Stimulated activated CD8-positive, alpha-beta memory T cell treated with anti-CD3 and anti-CD28 coated beads, Interleukin-7, amount 100 ng/mL, for 1 hour (primary cell): ENCODE results near the gene INSR.

Source experiments
- DNase-seq, 2 donors: peaks; one replicate each; pipeline ENCODE4 v3.0.0-alpha.2; 2020; ENCODE audit warnings: low read depth in 2 of 2

Gene INSR

DNA sequence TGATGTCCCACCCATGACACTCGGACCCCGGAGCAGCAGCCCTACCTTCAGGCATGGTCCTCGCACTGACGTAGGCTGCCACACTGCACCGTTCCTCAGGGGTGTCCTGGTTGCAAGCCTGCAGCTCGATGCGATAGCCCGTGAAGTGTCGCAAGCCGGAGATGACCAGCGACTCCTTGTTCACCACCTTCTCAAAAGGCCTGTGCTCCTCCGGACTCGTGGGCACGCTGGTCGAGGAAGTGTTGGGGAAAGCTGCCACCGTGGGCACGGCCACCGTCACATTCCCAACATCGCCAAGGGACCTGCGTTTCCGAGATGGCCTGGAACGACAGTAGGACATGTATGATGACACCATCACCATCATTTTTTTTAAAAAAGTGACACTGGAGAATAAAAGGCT is 151.4 kb downstream of the INSR start:
- no peak for DNase-seq

DNA sequence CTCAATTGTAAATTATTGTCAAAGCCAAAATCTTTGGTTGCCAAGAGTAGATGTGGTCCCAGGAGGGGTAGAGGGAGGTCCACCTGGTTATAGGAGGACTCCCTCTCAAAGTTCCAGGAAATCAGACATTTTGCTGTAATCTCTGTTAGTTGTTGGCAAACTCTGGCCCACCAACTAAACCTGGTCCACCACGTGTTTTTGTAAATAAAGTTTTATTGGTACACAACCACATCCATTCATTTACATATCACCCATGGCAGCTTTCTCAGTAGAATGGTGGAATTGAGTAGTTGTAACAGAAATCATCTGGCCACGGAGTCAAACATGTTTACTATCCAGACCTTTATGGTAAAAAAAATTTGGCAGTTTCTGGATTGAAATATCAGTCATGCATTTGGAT is 154.1 kb downstream of the INSR start:
- DNase-seq, result no peak

DNA sequence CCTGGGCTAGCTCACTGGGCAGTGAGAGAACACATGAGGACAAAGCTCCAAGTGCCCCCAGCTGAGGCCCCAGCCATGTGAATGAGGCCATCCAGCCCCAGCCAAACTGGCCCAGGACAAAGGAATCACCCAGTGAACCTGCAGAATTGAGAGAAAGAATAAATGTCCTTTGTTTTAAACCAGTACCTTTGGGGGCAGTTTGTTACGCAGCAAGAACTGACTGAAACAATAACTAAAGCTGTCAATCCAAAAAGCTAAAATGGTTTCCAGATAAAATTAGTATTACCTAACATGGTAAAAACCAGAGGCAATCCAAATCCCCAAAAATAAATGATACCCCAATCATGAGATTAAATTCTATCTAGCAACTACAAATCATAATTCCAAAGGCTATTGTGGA is 155.1 kb downstream of the INSR start:
- DNase-seq, result no peak

DNA sequence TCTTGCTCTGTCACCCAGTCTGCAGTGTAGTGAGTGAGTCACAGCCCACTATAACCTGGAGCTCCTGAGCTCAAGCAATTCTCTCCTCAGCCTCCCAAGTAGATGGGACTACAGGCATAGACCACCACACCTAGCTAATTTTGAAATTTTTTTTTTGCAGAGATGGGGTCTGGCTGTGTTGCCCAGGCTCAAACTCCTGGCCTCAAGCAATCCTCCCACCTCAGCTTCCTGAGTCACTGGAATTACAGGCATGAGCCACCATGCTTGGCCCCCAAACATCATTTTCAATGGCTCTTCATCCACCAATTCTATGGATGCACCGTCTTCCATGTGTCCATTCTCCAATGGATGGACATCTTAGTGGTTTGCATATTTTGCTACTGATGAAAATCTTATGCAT is 155.8 kb downstream of the INSR start:
- DNase-seq, result no peak

DNA sequence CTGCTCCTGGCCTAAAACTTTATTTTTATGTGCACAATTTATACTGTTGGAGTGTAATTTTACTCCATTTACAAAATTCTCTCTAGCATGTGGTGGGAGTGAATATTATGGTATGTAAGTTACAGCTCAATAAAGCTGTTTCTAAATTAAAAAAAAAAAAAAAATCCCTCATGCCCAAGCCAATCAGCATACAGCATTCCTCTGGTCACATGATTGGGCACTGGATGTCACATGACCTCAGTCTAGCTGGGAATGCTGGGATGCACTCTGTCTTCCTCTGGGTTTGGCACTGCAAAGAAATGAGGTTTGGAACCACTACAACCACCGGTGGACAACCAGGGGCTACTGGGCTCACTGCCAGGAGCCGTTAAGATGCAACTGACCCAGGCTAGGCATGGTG is 157.1 kb downstream of the INSR start:
- DNase-seq, result no peak

DNA sequence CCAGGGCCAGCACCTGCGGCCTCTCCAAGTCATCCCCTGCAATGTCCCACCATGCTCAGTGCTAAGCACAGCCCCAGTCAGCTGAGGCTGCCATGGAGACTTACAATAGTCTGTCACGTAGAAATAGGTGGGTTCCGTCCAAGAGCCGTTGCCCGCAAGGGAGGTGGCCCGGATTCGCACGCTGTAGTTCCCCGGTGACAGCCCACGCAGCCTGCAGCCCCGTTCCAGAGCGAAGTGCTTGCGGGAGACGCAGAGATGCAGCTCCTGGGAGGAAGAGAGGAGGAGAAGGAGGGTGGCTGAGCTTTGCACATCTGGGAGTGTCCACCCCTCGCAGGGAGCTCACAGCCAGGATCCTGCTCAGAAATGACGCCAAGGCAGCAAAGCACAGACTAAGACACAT is 162.2 kb downstream of the INSR start:
- no peak for DNase-seq

DNA sequence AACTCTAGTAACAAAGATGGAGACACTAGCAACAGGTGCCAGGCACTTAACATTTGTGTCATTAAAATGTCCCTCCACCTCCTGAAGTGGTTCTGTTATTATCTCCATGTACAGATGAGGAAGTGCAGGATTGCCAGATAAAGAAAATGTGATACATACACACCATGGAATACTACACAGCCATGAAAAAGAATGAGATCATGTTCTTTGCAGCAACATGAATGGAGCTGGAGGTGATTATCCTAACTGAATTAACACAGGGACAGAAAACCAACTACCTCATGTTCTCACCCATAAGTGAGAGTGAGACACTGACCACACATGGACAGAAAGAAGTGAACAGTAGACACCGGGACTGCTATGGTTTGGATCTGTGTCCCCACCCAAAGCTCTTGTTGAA is 164.2 kb downstream of the INSR start:
- DNase-seq, result no peak

DNA sequence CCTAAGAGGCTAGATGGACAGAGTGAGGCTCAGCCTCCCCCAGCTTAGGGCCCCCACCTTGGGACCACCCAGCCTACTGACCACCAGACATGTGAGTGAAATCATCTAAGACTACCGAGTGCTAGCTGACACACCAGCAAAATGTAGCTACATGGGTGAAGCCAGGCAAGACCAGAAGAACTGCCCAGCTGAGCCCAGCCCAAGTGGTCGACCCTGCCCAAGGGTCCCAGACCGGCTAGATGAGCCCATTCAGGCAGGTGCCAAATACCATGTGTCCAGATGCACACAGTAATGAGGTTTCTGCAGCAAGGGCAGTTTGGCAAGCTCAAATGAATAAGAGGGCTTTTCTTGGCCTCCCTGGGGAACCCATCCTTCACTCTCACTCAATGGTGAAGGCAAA is 168.1 kb downstream of the INSR start:
- DNase-seq, result no peak

DNA sequence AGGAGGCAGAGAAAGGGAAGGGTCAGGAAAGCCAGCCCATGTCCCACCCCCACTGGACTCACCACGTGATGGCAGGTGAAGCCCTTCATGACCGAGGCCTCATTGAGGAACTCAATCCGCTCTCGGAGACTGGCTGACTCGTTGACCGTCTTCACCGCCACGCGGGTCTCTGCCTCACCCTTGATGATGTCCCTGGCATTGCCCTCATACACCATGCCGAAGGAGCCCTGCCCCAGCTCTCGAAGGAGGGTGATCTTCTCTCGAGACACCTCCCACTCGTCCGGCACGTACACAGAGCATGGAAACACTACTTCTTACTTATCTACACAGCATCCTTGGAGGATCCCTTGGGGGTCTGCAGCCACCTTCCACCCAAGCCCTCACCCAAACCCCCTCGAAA is 169.0 kb downstream of the INSR start:
- DNase-seq, result no peak

DNA sequence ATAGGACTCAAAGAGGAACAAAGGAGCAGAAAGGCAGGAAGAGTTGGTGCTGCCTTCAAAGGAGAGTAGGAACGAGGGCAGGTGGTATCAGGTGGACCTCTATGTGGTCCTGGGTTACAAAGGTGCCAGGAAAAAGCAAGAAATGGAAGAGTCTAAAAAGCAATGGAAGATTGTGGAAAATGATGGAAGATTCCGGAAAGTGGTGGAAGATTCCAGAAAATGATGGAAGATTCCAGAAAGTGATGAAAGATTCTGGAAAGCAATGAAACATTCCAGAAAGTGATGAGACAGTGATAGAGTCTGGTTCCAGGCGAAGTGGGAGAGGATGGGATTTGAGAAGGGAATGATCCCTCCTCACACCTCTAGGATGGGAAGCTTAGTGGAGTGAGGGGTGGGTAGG is 169.4 kb downstream of the INSR start:
- DNase-seq, result no peak

DNA sequence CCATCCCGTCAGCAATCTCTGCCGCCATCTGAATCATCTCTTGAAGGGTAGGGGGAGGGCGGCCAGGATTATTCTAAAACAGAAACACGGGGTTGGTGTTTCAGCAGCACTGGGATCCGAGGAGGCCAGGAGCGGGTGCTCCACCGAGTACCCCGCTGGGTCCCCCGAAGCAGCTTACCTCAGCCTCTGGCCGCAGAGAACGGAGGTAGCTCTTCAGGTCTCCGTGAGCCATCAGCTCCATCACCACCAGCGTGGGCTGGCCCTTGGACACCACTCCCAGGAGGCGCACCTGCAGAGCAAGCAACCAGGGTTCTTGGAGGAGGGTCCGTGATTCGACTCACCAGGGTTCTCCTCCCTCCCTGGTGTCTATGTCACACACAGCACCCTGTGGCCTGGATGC is 171.5 kb downstream of the INSR start:
- DNase-seq, result no peak

DNA sequence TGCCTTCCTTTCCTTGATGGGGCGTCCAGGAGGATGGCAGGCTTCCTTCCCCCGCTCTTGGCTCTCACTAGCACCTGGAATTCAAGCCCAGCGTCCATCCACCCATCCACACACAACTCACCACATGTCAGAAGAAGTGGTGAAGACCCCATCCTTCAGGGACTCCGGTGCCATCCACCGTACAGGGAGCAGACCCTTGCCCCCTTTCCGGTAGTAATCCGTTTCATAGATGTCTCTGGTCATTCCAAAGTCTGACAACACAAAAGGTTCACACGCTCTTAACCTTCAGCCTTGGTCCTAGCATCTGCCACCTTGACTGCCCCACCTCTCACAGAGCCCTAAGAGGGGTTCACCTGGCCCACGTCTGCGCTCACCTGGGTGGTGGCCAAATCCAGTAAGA is 173.7 kb downstream of the INSR start:
- DNase-seq, result no peak

DNA sequence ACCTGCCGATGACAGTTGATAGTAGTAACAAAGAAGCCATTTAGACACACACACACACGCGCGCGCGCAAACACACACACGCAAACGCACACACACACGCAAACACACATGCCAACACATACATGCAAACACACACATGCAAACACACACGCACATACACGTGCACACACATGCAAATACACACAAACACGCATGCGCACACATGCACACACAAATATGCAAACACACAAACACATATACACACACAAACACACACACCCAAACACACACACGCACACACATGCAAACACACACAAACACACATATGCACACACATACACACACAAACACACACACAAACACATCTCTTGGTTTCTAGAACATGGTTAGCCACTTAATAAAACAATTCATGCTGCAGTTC is 174.6 kb downstream of the INSR start:
- DNase-seq, result no peak

DNA sequence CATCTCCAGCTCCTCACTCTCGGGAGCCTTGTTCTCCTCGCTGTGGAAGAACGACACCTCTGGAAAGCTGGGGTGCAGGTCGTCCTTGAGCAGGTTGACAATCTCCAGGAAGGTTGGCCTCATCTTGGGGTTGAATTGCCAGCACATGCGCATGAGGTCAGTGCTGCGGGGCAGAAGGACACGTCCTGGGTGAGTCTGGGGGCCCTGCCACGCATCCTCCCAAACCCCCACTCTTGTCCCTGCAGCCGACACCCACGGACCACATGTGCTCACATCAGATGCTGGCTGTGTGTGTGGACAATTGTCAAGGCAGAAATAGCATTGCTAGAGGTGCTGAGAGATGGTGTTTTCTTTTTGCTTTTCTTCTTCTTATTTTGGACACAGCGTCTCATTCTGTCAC is 177.0 kb downstream of the INSR start:
- DNase-seq, result no peak

DNA sequence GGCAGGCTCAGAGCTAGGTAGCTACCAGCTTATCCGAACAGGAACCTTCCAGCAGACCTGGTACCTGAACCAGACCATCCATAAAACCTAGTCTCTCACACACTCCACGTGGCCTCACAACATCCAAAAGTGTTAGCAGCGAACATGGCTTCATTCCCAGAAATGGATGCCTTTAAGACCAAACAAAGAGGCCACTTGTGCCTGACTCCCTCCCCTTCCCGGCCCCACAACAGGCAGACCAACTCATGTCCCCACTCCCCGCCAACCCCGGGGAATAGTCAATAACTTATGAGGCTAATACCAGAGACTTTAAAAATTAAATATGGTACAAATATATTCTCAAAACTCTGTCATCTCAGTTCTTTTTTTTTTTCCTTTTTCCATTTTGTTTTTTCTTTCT is 178.5 kb downstream of the INSR start:
- DNase-seq, result no peak

DNA sequence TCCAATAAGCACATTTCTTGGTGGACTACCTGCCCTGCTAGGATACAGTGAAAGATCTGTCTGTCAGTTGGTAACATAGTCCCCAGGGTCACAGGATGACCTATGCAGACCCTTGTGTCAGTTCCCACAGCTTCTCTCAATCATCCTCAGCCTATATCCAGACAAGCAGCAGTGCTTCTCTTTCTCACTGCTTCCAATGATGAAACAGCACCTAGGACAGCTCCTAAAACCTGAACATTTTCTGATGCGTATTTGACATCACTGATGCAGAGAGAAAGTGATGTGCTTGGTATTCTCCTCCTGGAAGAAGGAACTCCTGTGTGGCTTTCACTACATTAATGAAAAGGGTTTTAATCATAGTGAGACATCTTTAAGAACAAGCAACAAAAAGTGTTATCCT is 181.0 kb downstream of the INSR start:
- DNase-seq, result no peak

DNA sequence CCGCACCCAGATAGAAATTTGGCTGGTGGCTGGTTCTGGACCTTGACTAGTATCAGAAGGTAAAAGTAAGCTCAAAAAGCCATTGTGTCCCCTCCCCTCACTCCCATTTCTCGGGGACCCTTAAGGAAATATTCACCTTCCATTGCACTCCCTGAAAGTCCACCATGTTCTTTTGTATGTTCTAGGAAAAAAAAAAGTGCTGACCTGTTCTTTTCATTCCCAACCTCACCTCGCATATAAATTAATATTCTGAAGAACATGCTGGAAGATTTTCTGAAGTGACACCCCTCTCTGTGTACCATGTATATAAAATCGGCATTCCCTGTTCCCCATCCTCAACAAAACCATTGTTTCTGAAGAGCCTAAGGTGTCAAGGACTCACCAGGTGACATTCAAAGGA is 181.5 kb downstream of the INSR start:
- no peak for DNase-seq

DNA sequence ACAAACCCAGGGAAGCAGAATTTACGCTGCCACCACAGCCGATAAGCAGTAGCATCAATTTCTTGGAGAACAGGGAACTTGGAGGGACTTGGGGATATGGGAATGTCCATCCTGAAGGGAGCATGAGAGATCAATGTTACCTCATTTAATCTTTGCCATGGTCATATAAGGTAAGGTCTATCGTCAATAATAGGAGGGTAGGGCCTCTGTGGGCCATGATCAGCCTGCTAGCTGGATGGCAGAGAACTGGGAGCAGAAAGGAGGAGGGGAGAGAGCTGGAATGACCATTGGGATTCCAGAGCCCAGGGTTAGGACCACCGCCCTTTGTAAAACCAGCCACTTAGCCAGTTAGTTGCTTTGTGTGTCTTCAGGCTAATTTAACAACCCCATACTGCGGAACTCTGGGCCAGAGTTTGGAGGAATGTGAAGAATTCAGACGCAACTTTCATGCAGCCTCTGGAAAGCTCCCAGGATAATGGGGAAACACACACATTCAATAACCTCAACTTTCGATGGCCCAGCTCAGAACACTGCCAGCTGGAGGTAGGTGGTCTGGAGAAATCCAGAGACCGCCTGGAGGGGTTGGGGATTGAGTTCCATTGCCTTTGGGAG is 184.4 kb downstream of the INSR start:
- no peak for DNase-seq

DNA sequence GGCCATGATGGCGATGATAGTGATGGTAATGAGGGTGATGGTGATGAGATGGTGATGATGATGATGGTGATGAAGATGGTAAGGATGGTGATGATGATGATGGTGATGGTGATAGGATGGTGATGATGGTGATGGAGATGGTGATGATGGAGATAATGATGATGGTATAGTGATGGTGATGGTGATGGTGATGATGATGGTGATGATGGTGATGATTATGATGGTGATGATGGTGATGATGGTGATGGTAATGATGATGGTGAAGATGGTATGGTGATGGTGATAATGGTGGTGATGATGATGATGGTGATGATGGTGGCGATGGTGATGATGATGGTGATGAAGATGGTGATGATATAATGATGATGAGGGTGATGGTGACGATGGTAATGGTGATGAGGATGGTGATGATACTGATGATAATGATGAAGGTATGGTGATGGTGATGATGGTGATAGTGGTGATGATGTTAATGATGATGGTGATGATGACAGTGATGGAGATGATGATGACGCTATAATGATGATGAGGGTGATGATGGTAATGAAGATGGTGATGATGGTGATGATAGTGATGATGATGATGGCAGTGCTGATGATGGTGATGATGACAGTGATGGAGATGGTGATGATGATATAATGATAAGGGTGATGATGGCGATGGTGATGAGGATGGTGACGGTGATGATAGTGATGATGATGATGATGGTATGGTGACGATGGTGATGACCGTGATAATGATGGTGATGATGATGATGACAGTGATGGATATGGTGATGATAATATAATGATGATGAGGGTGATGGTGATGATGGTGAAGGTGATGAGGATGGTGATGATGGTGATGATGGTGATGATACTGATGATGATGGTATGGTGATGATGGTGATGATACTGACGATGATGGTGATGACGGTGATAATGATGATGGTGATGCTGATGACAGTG is 187.2 kb downstream of the INSR start:
- DNase-seq, result no peak

DNA sequence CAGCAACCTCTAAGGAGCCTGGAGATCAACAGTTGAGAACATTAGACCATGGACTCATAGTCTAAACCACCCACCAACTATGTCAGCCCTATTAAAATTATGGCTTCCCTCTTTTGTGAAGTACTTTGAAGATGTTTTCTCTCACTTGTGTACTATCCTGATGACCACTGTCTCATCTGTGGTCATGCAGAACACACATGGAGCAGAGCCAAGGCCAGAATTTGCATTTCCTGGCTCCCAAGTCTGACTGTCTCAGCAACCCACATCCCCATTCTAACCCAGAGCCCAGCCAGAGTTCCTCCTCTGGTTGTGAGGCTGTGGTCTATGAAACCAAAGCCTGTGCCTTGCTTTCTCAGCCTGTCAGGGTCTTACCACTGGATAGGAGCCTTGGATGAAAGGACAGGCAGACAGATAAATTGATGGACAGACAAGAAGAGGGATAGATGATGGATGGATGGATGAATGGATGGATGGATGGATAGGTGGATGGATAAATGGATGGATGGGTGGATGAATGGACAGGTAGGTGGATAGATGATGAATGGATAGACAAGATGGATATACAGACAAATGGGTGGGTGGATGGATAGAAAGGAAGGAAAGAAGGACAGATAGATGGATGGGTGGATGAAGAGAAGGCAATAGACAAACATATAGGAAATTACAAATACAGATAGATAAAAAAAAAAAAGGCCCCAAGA is 189.3 kb downstream of the INSR start:
- no peak for DNase-seq

DNA sequence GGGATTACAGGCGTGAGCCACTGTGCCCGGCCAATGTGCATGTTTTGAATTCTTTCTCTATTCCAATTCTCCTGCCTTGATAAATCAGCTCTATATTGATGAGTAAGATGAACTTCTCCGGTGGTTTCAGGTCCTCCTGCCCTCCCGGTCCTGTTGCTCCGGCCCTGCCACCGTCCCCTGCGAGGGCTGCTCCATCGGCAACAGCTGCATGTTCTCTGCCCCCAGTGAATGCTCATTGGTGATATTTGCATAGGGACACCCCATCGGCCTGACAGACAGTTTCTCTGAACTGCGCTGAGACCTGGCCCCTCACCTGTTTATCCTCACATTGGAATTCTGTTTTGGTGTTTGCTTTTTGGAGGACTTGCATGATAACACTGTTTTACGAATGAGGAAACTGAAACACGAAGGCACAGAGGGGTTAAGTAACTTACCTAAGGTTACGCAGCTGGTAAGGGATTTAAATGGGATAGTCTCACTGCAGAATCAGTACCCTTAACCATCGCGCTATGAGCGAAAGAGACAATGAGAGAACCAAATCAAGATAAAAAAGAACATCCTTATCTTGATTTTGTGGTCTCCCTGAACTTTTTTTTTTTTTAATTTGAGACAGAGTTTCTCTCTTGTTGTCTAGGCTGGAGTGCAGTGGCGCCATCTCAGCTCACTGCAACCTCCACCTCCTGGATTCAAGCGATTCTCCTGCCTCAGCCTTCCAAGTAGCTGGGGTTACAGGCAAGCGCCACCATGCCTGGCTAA is 192.5 kb downstream of the INSR start:
- DNase-seq, result no peak

DNA sequence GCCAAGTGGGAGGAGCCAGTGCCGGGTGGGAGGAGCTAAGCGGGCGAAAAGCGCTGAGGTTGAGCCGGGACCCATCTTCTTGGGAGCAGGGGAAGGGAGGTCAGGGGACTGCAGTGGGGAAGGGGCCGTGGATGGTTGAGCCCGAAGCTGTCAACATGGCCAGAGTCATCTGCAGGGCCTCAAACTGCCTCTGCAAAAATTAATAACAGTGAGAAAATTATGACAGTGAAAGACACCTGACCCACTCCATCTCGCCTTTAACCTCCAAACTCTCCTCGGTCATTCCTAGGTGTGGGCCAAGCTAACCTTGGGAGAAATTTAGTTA is 194.7 kb downstream of the INSR start:
- DNase-seq, result no peak
